Endothelial cell of umbilical vein (primary cell): ENCODE results near the gene CHMP2B. TPM values are rescaled to one million over a fixed set of nuclear protein-coding genes. Genes with fewer than 3 reads are reported as not detected.

Experiments
- BruUV-seq: library from RNA; stranded (reverse); fragments of 400-500 nt; replicated peaks from 2 replicates; lab custom pipeline; 2021; lab: Mats Ljungman, UMichigan
- CTCF ChIA-PET: fragments of 300-600, 350-600 bp; sonication (Branson Sonifier 250); formaldehyde crosslinking; loops from one replicate; lab custom pipeline; 2021; ENCODE audit warnings: antibody characterized with exemption, inconsistent platforms; lab: Charles Lee
- POLR2A ChIA-PET: fragments of 300-600, 350-600 bp; sonication (Branson Sonifier 250); formaldehyde crosslinking; loops from one replicate; lab custom pipeline; 2021; ENCODE audit warnings: antibody characterized with exemption, inconsistent platforms; lab: Charles Lee
- DNase-seq: peaks from one replicate; pipeline ENCODE4 v3.0.0-alpha.2; 2011; ENCODE audit warnings: low read depth, low spot score
- FAIRE-seq: peaks from 2 replicates; lab custom pipeline; 2011; peaks lifted over from hg19 to GRCh38; lab: Jason Lieb, UNC
- H2AFZ ChIP-seq: 2 replicates; pipeline ENCODE4 v1.6.0; 2012; ENCODE audit warnings: low read depth, low read length, control low read depth, inconsistent platforms
- H3K27ac ChIP-seq: 2 replicates; pipeline ENCODE4 v1.5.1; 2011; ENCODE audit warnings: low read depth, mild to moderate bottlenecking, control low read depth, low read length, moderate library complexity; ENCODE audit not compliant: insufficient read depth
- H3K27me3 ChIP-seq, 2 experiments: 2 replicates each; pipeline versions ENCODE4 v1.6.0 to v1.6.1; 2011; ENCODE audit warnings: low read length in 2 of 2, mixed read lengths in 1 of 2; ENCODE audit not compliant: control insufficient read depth in 2 of 2, insufficient read depth in 2 of 2
- H3K36me3 ChIP-seq, 2 experiments: 2 replicates in 1 of 2; 3 replicates in 1 of 2; pipeline ENCODE4 v1.5.1; 2011; ENCODE audit warnings: low read length in 2 of 2, mild to moderate bottlenecking in 1 of 2, moderate library complexity in 1 of 2; ENCODE audit not compliant: control insufficient read depth in 2 of 2, insufficient read depth in 2 of 2; ENCODE audit errors: extremely low read depth in 1 of 2
- H3K4me1 ChIP-seq: 3 replicates; pipeline ENCODE4 v1.5.1; 2011; ENCODE audit warnings: mild to moderate bottlenecking, low read length; ENCODE audit not compliant: control insufficient read depth, insufficient read depth; ENCODE audit errors: extremely low read depth
- H3K4me2 ChIP-seq: 2 replicates; pipeline ENCODE4 v1.6.1; 2011; ENCODE audit warnings: low read length, control low read depth, mixed read lengths; ENCODE audit not compliant: insufficient read depth
- H3K4me3 ChIP-seq, 3 experiments: fragments of 200-600 bp in 1 of 3; sonication (generic), shearing (Covaris generic) in 1 of 3; replicated peaks in 1 of 3; 2 replicates each; pipeline ENCODE4 v1.5.1; 2011 to 2016; ENCODE audit warnings: control low read depth in 3 of 3, low read length in 3 of 3, mild to moderate bottlenecking in 2 of 3, inconsistent platforms in 1 of 3, low read depth in 1 of 3, moderate library complexity in 1 of 3; ENCODE audit not compliant: insufficient read depth in 1 of 3
- H3K79me2 ChIP-seq: 2 replicates; pipeline ENCODE4 v1.6.0; 2012; ENCODE audit warnings: low read length, inconsistent platforms; ENCODE audit not compliant: control insufficient read depth, insufficient read depth
- H3K9ac ChIP-seq: replicated peaks from 2 replicates; pipeline ENCODE3; 2011; ENCODE audit warnings: low read length, control low read depth; ENCODE audit not compliant: insufficient read depth; ENCODE audit errors: extremely low read depth
- H3K9me1 ChIP-seq: replicated peaks from 3 replicates; pipeline ENCODE4 v1.6.0; 2011; ENCODE audit warnings: mild to moderate bottlenecking, low read length; ENCODE audit not compliant: control insufficient read depth, insufficient read depth; ENCODE audit errors: extremely low read depth
- H3K9me3 ChIP-seq: replicated peaks from 2 replicates; pipeline ENCODE4 v1.5.1; 2012; ENCODE audit warnings: low read length, inconsistent platforms; ENCODE audit not compliant: control insufficient read depth, insufficient read depth
- H4K20me1 ChIP-seq: replicated peaks from 2 replicates; pipeline ENCODE3; 2011; ENCODE audit warnings: mild to moderate bottlenecking, low read length; ENCODE audit not compliant: control insufficient read depth, insufficient read depth; ENCODE audit errors: extremely low read depth
- FOS ChIP-seq: IDR thresholded peaks from 2 replicates; pipeline ENCODE4 v1.6.1; 2011; ENCODE audit warnings: mild to moderate bottlenecking, low read length, moderate library complexity, borderline replicate concordance; ENCODE audit not compliant: insufficient read depth
- GATA2 ChIP-seq: IDR thresholded peaks from 2 replicates; pipeline ENCODE4 v1.7.0; 2011; ENCODE audit warnings: low read depth, mild to moderate bottlenecking, moderate library complexity, mixed read lengths, low read length; ENCODE audit not compliant: insufficient read length, insufficient read depth
- JUN ChIP-seq: IDR thresholded peaks from 2 replicates; pipeline ENCODE4 v1.6.1; 2011; ENCODE audit warnings: borderline replicate concordance, low read depth; ENCODE audit not compliant: insufficient read length, insufficient read depth
- MYC ChIP-seq: IDR thresholded peaks from one replicate; pipeline ENCODE4 v1.6.1; 2011; ENCODE audit warnings: mild to moderate bottlenecking, low read depth, low read length
- POLR2A ChIP-seq: IDR thresholded peaks from 2 replicates; pipeline ENCODE4 v1.6.1; 2012; ENCODE audit warnings: low read depth, mild to moderate bottlenecking, control low read depth, low read length
- POLR2AphosphoS5 ChIP-seq: IDR thresholded peaks from 2 replicates; pipeline ENCODE4 v1.6.1; 2012; ENCODE audit warnings: low read depth, mild to moderate bottlenecking, control low read depth, low read length, moderate library complexity; ENCODE audit not compliant: insufficient read depth
- dilution Hi-C: fragments of 300-500 bp; cut with MboI; formaldehyde crosslinking; loops from one replicate; pipeline ENCODE4 v1.15.0; 2019; ENCODE audit warnings: low sequenced_read_pairs; ENCODE audit not compliant: extremely low pct_ligation_motif_present
- intact Hi-C: fragments of 100-400 bp; cut with micrococcal nuclease; formaldehyde crosslinking; loops from one replicate; pipeline ENCODE4 v1.10.0; 2022
- polyA plus RNA-seq, 4 experiments: library from polyadenylated mRNA; depleted of rRNA in 3 of 4; stranded (reverse) in 3 of 4; unstranded in 1 of 4; fragments of >200 nt; gene quantifications; 2 replicates each; pipeline versions ENCODE4 v1.2.1 to v1.2.3, GENCODE V29; 2011 to 2012; ENCODE audit warnings: missing spikeins in 1 of 4
- total RNA-seq: library from RNA; stranded (reverse); gene quantifications from 2 replicates; pipeline ENCODE4 v1.2.3, GENCODE V29; 2021
- TF ChIP-seq, protein P1 (sequence below), 2 donors: IDR thresholded peaks; 1 replicate in 1 of 2; 2 replicates in 1 of 2; pipeline ENCODE4 v1.5.1; 2011; ENCODE audit warnings: low read length in 2 of 2, mild to moderate bottlenecking in 2 of 2, moderate library complexity in 2 of 2, control low read depth in 1 of 2, inconsistent platforms in 1 of 2, low read depth in 1 of 2; ENCODE audit not compliant: insufficient read depth in 1 of 2; ENCODE audit errors: extremely low read depth in 1 of 2

Gene CHMP2B
- total and polyA plus RNA-seq, 2 donors (not counting 3 experiments of a cell fraction or from before 2014, with no cell fraction given) = 6.8 to 22.0 TPM

DNA sequence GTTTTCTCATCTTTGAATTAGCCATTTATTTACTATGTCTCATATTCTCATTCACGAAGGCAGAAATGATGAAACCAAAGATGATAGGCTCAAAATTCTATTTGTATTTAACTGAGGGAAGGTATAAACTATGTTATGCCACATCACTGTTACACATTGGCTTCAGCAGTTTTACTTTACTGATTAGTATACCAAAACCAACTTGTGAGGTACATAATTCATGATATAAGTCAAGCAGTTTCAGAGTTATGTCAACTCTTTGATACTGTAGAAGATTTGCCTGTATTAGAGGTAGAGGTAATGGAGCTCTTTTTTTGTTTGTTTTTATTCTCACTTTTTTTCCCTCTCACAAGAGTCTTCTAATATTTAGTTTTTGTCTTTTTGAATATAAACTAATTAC lies 22.9 kb downstream of the CHMP2B start:
- Histone ChIP-seq H3K27ac (no peak overlapping the region), H3K36me3 (no peaks in the 10 kb centered on the region), H3K9me3 (no peaks in the 10 kb centered on the region), H3K4me3 (no peak overlapping the region), H4K20me1 (peaks cover 2% of the 10 kb centered on the region), H3K27me3 (no peaks in the 10 kb centered on the region), H3K9me1 (no peaks in the 10 kb centered on the region), H3K79me2 (no peaks in the 10 kb centered on the region), H3K9ac (no peak overlapping the region), H3K4me1 (peaks cover 2% of the 10 kb centered on the region), H2AFZ (no peak overlapping the region), H3K4me2 (no peak overlapping the region)
- dilution Hi-C loops = no loop called here
- BruUV-seq = no TSS peak
- ChIA-PET POLR2A (no interaction called here), CTCF (interaction anchor here (1.7 to 2.5 kb wide), 2 partner anchors 9 to 11 kb away, joined by 7 to 11 read pairs; no protein-coding TSS in a partner anchor)
- intact Hi-C loops = no loop called here
- DNase-seq (no peak), FAIRE-seq (no peak)
- TF ChIP-seq GATA2 = no peak
- TF ChIP-seq FOS = no peak
- TF ChIP-seq, protein P1, sequence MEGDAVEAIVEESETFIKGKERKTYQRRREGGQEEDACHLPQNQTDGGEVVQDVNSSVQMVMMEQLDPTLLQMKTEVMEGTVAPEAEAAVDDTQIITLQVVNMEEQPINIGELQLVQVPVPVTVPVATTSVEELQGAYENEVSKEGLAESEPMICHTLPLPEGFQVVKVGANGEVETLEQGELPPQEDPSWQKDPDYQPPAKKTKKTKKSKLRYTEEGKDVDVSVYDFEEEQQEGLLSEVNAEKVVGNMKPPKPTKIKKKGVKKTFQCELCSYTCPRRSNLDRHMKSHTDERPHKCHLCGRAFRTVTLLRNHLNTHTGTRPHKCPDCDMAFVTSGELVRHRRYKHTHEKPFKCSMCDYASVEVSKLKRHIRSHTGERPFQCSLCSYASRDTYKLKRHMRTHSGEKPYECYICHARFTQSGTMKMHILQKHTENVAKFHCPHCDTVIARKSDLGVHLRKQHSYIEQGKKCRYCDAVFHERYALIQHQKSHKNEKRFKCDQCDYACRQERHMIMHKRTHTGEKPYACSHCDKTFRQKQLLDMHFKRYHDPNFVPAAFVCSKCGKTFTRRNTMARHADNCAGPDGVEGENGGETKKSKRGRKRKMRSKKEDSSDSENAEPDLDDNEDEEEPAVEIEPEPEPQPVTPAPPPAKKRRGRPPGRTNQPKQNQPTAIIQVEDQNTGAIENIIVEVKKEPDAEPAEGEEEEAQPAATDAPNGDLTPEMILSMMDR (IDR thresholded peaks at IDR 0.05; ENCODE audit: extremely low read depth in 1 of 2, insufficient read depth in 1 of 2, low read depth in 1 of 2, low read length in 2 of 2) = no peak
- TF ChIP-seq POLR2A = no peak
- no peak for TF ChIP-seq POLR2AphosphoS5
- no peak for TF ChIP-seq JUN
- TF ChIP-seq MYC = no peak
